ENCODE data around the gene SLC35B1.
"Not testable (repeated sequence)": the region's sequence is repeated elsewhere in the genome, so short reads cannot be mapped to it uniquely, and the experiment has no call there.

Gene SLC35B1

DNA sequence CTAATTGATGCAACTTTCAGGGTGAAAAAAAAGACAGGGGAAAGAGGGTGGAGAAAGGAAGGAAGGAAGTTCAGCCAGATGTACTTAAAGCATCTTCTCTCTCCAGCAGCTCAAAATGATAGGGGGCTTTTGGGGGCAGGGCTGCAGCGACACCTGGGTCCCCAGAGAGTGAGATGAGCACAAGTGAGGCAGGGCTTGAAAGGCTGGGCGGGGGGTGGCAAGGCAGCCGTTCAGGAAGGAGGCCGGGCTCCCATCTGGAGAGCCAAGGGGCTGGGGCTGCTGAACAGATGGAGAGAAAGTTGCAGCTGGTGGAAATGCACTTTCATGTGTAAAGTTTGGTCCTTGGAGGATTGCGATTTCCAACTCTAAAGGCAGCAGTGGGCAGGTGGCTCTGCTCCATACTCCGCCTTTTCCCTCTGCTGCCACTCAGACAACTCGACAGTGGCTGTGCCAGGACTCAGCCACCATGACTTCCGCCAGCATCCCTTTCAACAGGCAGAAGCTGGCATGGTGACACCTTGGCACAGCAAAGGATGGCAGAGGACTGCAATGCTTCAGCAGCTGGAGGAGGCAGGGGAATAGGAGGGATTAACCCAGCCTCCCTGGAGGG lies 7.7 kb downstream of the SLC35B1 start:
- no peak for DNase-seq

DNA sequence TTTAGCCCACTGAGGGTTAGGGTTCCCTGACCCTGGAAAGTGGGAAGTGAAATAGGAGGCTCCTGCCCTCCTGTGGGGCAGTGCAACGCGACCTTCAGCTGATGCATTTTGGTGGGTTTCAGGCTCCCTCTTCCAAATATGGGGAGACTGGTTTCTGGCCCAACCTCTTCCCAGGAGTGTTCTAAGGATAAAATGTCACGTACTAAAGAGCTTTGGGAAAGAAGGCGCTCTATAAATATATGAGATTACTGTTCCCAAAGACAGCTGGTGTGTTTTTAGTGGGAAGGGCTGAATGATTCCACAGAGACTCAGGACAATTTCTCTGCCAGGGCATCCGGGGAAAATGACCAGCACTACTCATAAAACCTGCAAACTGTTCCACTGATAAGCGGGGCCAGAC lies 9.8 kb downstream of the SLC35B1 start:
- no peak for DNase-seq

DNA sequence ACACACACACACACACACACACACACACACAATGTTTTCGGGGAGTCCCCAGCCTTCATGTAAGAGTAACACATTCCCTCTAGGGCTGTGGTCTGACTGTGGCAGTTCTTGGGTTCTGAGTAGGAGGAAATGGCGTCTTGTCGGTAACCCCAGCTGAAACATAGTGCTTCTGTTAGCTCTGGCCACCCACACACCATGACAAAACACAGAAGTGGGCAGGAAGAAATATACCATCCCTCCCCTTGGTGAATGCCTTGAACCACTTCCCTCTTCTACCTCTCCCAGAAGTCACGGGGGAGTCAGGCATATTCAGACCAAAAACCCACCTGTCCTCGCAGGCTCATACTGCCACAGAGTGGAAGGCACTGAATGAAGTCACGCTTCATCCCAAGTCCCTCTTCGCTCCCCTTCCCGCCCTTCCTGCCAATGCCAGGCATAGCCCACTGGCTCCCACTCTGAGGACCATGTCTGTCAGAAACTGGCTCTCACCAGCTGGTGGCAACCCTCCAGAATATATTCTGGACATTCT lies 11.5 kb downstream of the SLC35B1 start:
- peak; percentile 81 for DNase-seq

DNA sequence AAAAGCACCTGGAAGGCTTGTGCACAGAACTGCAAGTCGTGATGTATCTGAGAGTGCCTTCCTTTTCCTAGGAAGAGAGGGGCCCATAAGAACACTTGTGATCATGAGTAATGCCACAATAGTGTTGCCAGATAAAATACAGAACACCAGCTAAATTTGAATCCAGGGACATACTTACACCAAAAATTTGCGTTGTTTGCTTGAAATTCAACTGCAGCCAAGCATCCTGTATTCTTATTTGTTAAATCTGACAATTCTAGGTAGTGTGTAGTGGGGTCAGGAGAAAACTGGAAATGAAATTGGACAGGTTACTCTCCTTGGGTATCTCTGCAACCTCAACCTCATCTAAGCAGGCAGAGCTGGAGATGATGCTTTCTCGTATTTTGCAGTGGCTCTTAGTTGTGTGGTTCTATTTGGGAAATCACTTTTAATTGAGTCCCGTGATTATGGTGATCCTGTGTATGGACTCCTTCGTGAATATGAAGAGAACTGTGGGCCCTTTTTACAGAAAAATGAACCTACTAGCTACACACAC lies 12.0 kb downstream of the SLC35B1 start:
- no peak for DNase-seq

DNA sequence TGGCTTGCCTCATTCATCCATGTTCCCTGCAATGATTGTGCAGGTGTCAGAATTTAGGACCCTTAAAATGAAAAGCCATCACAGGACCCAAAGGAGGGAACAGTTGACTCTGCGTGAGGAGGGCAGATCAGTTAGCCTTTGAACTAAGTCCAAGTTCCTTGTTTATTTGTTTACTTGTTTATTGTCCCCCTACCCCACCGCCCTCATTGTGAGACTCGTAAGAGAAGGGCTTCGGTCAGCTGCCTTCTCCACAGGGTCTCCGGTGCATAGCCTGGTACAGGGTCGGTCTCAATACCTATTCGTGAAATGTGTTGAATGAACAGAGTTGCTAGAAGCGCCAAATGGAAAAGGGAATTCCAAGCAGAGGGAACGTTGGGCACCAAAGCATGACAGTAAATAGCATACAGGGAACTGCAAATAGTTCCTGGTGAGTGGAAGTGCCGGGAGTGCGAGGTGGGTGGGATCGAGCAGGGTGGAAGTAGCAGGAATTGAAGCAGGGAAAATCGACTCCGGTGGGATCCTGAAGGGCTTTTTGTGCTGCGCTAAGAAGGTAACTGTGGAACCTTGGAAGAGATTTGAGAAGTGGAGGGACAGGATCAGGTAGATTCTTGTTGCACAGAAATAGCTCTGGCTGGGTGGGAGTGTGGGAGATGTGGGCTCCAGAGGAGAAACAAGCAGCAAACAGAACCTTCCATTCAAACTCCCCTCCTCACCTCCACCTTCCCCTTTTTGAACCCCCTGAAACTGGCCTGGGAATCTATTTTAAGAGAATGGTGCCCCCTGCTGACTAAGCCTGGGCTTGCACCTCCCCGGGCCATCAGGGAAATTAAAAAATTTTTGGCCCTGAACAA lies 12.7 kb downstream of the SLC35B1 start:
- peak; percentile 84 for DNase-seq

DNA sequence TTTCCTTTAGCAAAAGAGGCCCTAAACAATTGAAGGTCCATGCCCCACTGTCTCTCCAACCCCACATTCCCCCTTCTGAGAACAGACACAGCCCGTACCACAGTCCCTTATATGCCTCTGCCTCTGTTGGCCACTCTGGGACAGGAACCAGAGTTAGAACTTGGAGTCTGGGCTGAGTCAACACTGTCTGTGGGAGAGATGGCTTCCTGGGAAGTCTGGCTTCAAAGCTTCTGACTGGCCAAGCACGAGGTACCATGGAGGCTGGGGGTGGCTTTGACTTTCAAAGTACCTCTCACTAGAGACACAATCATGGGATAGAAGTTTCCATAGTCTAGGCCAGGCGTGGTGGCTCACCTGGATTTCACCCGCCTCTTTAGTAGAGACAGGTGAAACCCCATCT lies 15.0 kb downstream of the SLC35B1 start:
- DNase-seq, result no peak

DNA sequence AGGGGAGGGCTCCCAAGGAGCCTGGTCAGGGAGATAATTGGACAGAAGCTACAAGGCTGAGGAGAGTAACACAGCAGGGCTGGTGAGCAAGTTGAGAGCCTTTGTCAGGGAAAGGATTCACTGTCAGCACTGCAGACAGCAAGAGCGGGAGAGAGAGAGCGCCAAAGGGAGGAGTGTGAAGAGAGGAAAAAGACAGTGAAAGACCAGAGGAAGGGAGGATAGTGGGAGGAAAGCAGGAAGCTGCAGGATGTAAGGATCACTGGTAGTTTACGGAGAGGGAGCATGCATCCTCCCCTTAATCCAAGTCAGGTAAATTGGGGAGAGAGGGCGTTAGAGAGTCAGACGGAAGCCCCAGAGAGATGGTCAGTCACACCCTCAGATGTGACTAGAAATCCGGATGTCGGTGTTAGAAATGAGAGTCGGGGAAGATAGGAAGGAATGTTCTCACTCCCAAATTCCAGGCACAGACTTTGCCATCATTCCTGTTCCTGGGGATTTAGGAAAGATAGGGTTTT lies 16.0 kb downstream of the SLC35B1 start:
- no peak for DNase-seq

DNA sequence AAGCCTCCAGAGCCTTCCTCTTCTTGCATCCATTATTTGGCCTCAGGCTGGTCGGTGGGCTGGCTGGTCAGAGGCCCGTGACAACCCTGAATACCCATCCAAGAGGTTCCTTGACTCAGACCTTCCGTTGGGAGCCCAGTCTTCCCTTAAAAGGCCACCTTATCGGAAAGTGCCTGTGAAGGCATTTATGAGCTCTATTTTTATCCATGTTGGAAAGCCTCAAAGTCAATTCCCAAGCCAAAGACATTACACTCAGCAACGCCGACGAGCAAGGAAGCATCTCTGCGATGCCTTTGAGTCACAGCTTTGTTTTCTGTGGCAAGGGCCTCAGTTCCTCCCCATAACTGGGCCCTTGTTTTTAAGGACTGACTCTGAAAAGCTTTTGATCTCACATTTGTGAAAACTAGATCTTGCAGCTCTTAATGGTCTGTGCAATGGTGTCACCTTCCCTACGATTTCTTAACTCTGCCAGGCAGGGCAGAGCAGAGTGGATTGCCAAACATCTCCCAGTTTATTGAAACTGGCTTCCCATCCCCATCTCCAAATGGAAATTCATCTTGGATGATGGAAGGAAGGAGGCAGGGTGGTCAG lies 16.6 kb downstream of the SLC35B1 start:
- no peak for DNase-seq

DNA sequence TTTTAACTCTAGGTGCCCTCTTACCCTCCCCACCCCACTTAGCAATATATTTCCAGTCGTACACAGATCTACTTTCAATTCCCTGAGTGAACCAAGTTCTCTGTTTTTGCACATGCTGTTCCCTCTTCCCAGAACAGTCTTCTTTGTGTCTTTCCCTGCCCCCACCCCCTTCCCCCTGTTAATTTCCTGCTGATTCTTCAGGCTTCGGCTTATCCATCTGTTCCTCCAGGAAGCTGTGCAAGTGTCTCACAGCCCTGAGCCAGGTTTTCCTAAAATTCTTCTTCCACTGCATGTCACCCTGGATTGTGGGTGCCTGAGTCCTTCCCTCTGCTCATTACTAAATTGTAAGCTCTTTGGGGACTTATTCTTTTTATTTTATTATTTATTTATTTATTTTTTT lies 17.5 kb downstream of the SLC35B1 start:
- no peak for DNase-seq

DNA sequence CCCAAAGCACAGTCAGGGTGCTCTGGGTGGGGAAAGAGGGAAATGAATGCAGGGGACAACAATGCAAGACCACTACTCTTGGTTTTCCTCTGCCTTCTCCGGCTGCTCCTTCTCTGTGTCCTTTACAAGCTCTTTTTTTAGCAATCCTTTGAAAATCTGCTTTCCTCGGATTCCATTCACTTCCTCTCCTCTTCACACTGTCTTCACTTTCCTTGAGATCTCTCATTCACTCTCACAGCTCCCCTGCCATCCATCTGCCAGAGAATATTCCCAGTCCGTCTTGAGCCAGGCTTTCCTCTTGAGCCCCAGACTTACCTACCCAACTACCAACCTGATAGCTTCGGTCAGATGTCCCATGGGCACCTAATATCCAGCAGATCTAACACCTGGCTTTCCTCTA lies 18.9 kb downstream of the SLC35B1 start:
- DNase-seq, result no peak

DNA sequence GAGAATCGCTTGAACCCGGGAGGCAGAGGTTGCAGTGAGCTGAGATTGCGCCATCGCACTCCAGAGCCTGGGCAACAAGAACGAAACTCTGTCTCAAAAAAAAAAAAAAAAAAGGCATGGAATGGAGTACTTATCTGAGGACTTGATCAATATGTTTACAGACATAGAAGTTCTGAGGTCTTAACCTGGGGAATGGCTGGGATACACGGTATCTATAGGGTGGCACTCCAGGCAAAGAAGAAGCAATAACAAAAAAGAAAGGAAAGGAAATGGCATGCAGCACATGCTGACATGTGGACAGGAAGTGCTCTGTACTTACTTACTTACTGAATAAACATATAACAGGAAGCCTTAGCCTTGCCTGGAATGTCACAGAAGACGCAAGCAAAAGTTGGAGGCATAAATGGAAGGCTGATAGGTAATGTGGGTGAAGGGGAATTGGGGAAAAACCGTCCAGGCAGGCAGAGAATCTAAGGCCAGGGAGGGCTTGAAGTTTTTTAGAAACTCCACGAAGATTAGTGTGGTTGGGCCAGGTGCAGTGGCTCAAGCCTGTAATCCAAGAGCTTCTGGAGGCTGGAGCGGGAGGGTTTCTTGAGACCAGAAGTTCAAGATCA lies 19.8 kb downstream of the SLC35B1 start:
- DNase-seq, result no peak

DNA sequence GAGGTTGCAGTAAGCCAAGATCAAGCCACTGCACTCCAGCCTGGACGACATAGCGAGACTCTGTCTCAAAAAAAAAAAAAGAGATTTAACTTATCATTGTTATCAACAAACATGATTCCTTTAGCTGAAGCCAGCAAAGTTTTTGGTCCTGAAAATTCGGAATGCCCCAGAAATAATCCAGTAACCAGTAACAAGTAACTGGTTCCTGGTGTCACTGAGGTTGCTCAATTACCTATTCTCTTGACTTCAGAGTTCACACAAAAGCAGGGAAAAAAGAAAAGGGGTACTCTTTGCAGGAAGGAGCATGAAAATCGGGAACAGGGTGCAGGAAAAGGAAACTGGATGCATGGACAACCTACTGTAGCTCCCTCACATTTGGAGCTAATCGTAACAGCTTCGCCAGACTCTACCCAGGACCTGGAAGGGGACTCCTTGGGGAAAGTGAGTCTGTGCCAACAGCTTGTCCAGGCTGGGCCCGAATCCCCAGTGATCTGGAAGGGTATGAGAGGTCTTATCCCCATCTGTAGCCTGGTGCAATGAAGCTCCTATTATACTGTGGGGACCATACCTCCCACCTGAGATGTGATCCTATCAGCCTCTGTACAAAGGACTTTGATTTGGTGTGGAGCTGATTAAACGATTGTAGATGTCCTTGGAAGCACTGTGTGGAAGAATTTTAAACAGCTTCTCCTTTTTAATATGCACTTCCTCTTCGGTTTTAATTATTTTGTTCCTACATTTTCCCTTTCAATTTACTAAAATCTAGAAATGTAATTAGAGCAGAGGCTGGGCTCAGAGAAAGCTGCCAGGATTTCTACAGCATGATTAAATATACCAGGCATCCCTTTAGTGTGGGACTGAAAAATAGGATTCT lies 26.4 kb downstream of the SLC35B1 start:
- DNase-seq, result no peak

DNA sequence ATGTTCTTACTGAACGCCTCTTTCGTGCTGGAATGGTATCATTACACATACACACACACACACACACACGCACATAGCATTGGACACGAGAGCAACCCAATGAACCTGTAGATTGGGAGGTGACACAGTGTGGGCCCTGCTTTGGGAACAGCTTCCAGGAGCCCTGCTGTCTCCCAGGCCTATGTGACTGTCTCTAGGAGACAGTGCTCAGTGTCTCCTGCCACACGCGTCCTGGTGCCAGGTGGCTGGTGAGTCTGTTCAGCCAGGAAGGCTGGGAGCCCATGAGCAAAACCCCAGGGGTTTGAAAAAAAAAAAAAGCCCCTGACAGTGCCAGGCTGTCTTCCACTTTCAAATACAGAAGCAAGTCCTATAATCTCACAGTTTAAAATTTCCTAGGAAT lies 27.4 kb downstream of the SLC35B1 start:
- no peak for DNase-seq

DNA sequence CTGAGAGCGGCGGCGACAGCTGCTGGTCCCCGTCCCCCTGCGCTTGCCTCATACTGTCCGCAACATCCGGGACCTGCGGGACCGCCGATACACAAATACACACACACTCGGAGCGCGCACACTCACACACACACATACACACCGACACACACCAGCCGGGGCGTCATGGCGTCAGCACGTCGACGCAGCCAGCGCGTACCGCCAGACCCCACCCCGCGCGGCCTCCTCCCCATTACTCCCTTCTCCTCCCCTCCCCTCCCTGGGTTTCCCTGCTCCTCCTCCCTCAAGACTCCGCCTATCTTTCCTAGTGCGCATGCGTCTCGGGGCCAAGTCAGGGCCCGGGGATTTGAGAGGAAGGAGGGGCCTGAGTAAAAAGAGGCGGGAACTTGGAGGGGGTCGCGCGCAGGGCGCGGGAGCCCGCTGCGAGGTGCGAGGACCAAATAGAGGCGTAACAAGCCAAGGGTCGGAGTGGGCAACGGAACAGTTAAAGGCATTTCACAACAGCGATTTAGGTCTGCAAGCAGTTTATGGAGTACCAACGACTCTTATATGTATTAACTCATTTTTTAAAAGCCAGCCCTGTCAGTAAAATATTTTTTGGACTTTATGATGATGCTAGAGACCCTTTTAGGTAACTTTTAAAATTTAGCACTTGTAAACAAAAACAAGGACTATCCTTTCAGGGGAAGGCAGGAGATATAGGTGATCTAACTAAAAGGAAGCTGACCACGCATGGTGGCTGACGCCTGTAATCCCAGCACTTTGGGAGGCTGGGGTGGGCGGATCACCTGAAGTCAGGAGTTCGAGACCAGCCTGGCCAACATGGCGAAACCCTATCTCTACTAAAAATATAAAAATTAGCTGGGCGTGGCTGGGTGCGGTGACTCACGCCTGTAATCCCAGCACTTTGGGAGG lies 29.6 kb downstream of the SLC35B1 start, which contains the start of gene SPOP:
SPOP (minus strand) TSS at position 165 of the 915 bp plus-strand sequence. CDS start 55,287 bp downstream, outside the sequence.
- peak; percentile 99 for DNase-seq

DNA sequence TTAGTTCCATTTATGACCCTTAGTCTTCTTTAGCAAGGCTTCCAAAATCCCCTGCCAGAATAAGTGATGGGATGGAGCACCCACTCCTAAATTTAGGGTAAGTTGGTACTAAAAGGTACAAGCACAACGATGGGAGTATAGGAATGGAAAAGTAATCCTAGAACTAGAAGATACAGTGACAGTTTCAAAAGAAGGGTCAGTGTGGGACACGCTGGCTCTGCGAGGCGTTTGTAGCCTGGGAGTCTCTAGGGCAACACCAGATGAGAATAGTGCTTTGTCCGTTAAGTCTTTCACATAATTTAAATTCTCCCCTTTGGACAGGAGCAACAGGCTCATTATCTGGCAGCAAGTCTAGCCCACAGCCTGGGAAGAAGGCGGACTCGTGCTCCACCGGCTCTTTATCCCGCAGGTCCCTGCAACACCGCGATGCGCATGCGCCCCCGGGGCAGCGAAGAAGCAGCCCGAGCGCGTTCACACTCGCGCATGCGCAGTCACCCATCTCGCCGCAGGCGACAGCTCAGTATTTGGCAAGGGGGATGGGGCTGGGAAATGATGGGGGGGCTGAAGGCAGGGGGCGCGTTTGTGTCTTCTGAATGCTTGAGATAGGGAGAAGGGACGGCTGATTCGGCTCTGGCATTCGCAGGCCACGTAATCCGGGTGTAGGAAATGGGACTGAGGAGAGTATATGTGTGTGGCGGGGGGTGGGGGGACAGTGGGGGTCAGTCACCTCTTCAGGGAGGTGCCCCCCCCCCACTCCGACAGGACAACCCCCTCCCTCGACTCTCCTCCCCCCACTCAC lies 30.4 kb downstream of the SLC35B1 start:
- DNase-seq, result peak; percentile 98

DNA sequence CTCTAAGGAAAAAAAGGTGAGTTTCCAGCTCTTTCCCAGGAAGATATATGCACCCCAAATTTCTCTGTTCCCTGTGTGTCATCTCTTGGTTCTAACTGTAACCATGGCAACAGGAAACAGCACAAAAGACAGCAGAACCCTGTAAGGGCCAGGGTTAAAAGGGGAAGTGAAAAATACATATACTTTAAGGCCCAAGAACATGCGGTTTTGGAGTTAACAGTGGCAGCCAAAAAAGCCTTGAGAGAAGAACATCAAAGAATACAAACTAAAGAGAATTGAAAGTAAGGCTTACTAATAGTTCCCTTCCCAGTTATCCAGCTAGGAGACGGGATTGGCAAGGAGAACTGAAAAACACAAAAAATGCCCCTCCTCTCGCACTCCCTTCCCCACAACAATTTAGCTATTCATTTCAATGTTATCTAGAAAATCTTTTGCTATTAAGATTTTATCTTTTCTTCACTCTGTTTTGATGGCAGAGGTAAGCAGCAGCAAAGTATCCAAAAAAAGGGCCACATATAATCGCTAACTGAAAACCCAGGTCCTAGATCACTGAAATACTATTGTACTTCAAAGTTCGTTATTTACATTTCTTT lies 31.4 kb downstream of the SLC35B1 start:
- no peak for DNase-seq

DNA sequence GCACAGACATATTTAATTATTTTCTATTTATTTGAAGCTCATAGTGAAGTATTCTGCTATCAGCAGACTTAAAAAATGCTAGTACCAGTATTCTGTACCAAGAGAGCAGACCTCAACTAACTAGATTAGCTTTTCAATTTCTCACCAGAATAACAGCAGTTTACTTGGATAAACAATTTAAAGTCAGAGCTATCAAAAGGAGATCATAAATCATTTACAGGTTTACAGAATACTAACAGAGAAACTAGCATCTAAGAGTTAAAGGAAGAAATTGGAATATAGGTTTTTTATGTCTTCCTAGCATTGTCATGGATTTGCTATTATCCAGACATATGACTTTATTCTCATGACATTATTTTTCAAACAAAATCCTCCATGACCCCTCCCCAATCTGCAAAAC lies 33.3 kb downstream of the SLC35B1 start:
- DNase-seq, result no peak

DNA sequence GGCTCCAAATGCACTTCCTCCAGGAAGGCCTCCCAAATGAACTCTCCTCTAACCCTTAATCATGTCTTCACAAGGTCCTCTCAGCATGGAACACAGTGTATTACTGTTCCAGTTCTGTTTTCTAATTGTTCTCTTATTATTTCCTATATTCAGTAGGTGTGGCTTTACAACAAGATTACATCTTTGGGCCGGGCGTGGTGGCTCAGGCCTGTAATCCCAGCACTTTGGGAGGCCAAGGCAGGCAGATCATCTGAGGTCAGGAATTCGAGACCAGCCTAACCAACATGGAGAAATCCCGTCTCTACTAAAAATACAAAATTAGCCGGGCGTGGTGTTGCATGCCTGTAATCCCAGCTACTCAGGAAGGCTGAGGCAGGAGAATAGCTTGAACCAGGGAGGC lies 34.1 kb downstream of the SLC35B1 start:
- not testable (repeated sequence) for DNase-seq

DNA sequence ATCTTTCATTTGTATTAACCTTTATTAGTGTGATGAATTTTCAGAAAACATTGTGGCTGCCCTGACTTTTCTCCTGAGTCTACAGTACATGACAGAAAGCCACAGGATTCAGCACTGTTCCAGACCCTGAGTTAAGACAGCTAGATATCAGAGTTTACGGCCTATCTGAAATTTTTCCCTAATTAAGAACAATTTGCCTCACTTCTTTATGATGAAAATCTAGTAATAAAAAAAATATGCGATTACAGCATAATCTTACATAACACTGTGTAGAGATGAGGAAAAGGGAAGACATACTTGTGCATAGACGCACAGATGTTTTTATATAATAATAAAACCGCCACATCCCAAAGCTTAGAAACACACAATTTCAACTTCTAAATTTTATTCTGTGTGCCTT lies 37.1 kb downstream of the SLC35B1 start:
- DNase-seq, result no peak

All from activated CD4-positive, alpha-beta T cell treated with anti-CD3 and anti-CD28 coated beads for 48 hours (primary cell).